HAP-1 (cell line): ENCODE results near the gene COX14.
"Not testable (repeated sequence)": the region's sequence is repeated elsewhere in the genome, so short reads cannot be mapped to it uniquely, and the experiment has no call there.

ENCODE experiments used
- DNase-seq, 2 experiments: peaks; one replicate each; pipeline ENCODE4 v3.0.0-alpha.2; 2016 to 2020; ENCODE audit warnings: low spot score in 2 of 2
- H3K27me3 ChIP-seq: fragments of 250-450 bp; sonication (Bioruptor Pico); 2 replicates; pipeline ENCODE4 v1.5.1; 2020; ENCODE audit warnings: low read depth, mild to moderate bottlenecking, moderate library complexity
- H3K36me3 ChIP-seq: fragments of 250-450 bp; sonication (Bioruptor Pico); replicated peaks from 2 replicates; pipeline ENCODE4 v1.5.1; 2020; ENCODE audit warnings: mild to moderate bottlenecking
- H3K4me1 ChIP-seq: fragments of 250-450 bp; sonication (Bioruptor Pico); 2 replicates; pipeline ENCODE4 v1.5.1; 2020; ENCODE audit warnings: mild to moderate bottlenecking
- H3K4me3 ChIP-seq: fragments of 250-450 bp; sonication (Bioruptor Pico); 2 replicates; pipeline ENCODE4 v1.5.1; 2020; ENCODE audit warnings: mild to moderate bottlenecking, moderate library complexity
- H3K9me3 ChIP-seq: fragments of 250-450 bp; sonication (Bioruptor Pico); 2 replicates; pipeline ENCODE4 v1.5.1; 2020; ENCODE audit warnings: mild to moderate bottlenecking, moderate library complexity
- in situ Hi-C: fragments of 300-500 bp; cut with MboI; formaldehyde crosslinking; loops from 3 replicates; pipeline ENCODE4 v1.14.3; 2020; ENCODE audit warnings: low sequenced_read_pairs, inconsistent platforms, mixed read lengths

The COX14 gene

GRCh38 chr12:50123203-50123602 is 11.2 kb downstream of the COX14 start:
- Histone ChIP-seq H3K4me3 (no peak overlapping the region), H3K36me3 (peaks cover 14% of the 10 kb centered on the region), H3K4me1 (no peaks in the 10 kb centered on the region), H3K27me3 (no peaks in the 10 kb centered on the region), H3K9me3 (no peaks in the 10 kb centered on the region)
- in situ Hi-C loops = no loop called here
- DNase-seq = no peak

GRCh38 chr12:50127546-50127945 is 15.5 kb downstream of the COX14 start:
- Histone ChIP-seq H3K27me3 (no peaks in the 10 kb centered on the region), H3K9me3 (no peaks in the 10 kb centered on the region), H3K4me3 (no peak overlapping the region), H3K4me1 (no peaks in the 10 kb centered on the region), H3K36me3 (peaks cover 29% of the 10 kb centered on the region)
- in situ Hi-C loops = no loop called here
- no peak for DNase-seq

- no peak overlapping the region for H3K4me3 ChIP-seq
- H3K4me1 ChIP-seq = no peaks in the 10 kb centered on the region
- no peaks in the 10 kb centered on the region for H3K9me3 ChIP-seq
- peaks cover 45% of the 10 kb centered on the region for H3K36me3 ChIP-seq
- in situ Hi-C loops = no loop called here
- no peak for DNase-seq
- H3K27me3 ChIP-seq = no peaks in the 10 kb centered on the region
Measured at GRCh38 chr12:50129290-50129689, 17.3 kb downstream of the COX14 start.

- Histone ChIP-seq H3K9me3 (no peaks in the 10 kb centered on the region), H3K27me3 (no peaks in the 10 kb centered on the region), H3K4me1 (no peaks in the 10 kb centered on the region), H3K4me3 (no peak overlapping the region), H3K36me3 (peaks cover 60% of the 10 kb centered on the region)
- in situ Hi-C loops = loop anchor here (5.0 kb wide), 1 partner anchor 180 kb away; no protein-coding TSS in a partner anchor
- peak in 1 of 2 experiments; percentile 47 for DNase-seq
Measured at GRCh38 chr12:50132505-50133135, 20.6 kb downstream of the COX14 start.

- in situ Hi-C loops = no loop called here
- no peak for DNase-seq
Measured at GRCh38 chr12:50142993-50143392, 31.0 kb downstream of the COX14 start.

GRCh38 chr12:50145439-50145838 is 33.4 kb downstream of the COX14 start:
- Histone ChIP-seq H3K27me3 (no peaks in the 10 kb centered on the region), H3K4me3 (no peak overlapping the region), H3K9me3 (no peaks in the 10 kb centered on the region), H3K36me3 (peaks cover 12% of the 10 kb centered on the region), H3K4me1 (peaks cover 5% of the 10 kb centered on the region; the same call in 1 of the 2 replicates)
- DNase-seq = no peak
- in situ Hi-C loops = no loop called here

More at GRCh38 chr12:50142993-50143392, 31.0 kb downstream of the COX14 start:
- Histone ChIP-seq H3K27me3 (no peaks in the 10 kb centered on the region), H3K9me3 (no peaks in the 10 kb centered on the region), H3K4me3 (no peak overlapping the region), H3K4me1 (no peaks in the 10 kb centered on the region), H3K36me3 (peaks cover 18% of the 10 kb centered on the region)

- H3K9me3 ChIP-seq = no peaks in the 10 kb centered on the region
- no peaks in the 10 kb centered on the region for H3K27me3 ChIP-seq
- peaks cover 9% of the 10 kb centered on the region for H3K4me1 ChIP-seq
- DNase-seq = no peak
- peaks cover 3% of the 10 kb centered on the region for H3K36me3 ChIP-seq
- H3K4me3 ChIP-seq = no peak overlapping the region
- in situ Hi-C loops = no loop called here
Measured at GRCh38 chr12:50147281-50147680, 35.2 kb downstream of the COX14 start.

- DNase-seq, H3K9me3 ChIP-seq, H3K4me1 ChIP-seq, H3K36me3 ChIP-seq, in situ Hi-C loops, H3K4me3 ChIP-seq, H3K27me3 ChIP-seq: not testable (repeated sequence)
Measured at GRCh38 chr12:50148011-50148410, 36.0 kb downstream of the COX14 start.

- in situ Hi-C loops = no loop called here
- DNase-seq = no peak
- Histone ChIP-seq H3K4me3 (no peak overlapping the region), H3K9me3 (no peaks in the 10 kb centered on the region), H3K4me1 (peaks cover 9% of the 10 kb centered on the region), H3K27me3 (no peaks in the 10 kb centered on the region), H3K36me3 (no peaks in the 10 kb centered on the region; the same call in 1 of the 2 replicates)
Measured at GRCh38 chr12:50149311-50149710, 37.3 kb downstream of the COX14 start.

GRCh38 chr12:50151047-50151687 is 39.1 kb downstream of the COX14 start:
- H3K4me1 ChIP-seq = peaks cover 9% of the 10 kb centered on the region
- H3K27me3 ChIP-seq = no peaks in the 10 kb centered on the region
- no peaks in the 10 kb centered on the region; the same call in 1 of the 2 replicates for H3K36me3 ChIP-seq
- no peak overlapping the region for H3K4me3 ChIP-seq
- H3K9me3 ChIP-seq = no peaks in the 10 kb centered on the region
- no peak for DNase-seq
- in situ Hi-C loops = no loop called here

- in situ Hi-C loops, H3K27me3 ChIP-seq, DNase-seq, H3K4me3 ChIP-seq, H3K9me3 ChIP-seq, H3K36me3 ChIP-seq, H3K4me1 ChIP-seq: not testable (repeated sequence)
Measured at GRCh38 chr12:50154947-50155346, 42.9 kb downstream of the COX14 start.

GRCh38 chr12:50156641-50157040 is 44.6 kb downstream of the COX14 start:
- Histone ChIP-seq H3K27me3 (no peaks in the 10 kb centered on the region), H3K4me3 (no peak overlapping the region), H3K36me3 (no peaks in the 10 kb centered on the region; the same call in 1 of the 2 replicates), H3K4me1 (no peaks in the 10 kb centered on the region), H3K9me3 (no peaks in the 10 kb centered on the region)
- in situ Hi-C loops = no loop called here
- DNase-seq = no peak

- in situ Hi-C loops = no loop called here
- no peak for DNase-seq
Measured at GRCh38 chr12:50157259-50157658, 45.2 kb downstream of the COX14 start.

GRCh38 chr12:50160643-50161042 is 48.6 kb downstream of the COX14 start:
- Histone ChIP-seq H3K4me1 (peaks cover 4% of the 10 kb centered on the region), H3K4me3 (no peak overlapping the region), H3K36me3 (no peaks in the 10 kb centered on the region; the same call in 1 of the 2 replicates), H3K27me3 (no peaks in the 10 kb centered on the region), H3K9me3 (no peaks in the 10 kb centered on the region)
- in situ Hi-C loops = no loop called here
- DNase-seq = no peak

More at GRCh38 chr12:50157259-50157658, 45.2 kb downstream of the COX14 start:
- no peaks in the 10 kb centered on the region for H3K9me3 ChIP-seq
- no peaks in the 10 kb centered on the region for H3K4me1 ChIP-seq
- H3K4me3 ChIP-seq = no peak overlapping the region
- H3K36me3 ChIP-seq = no peaks in the 10 kb centered on the region; the same call in 1 of the 2 replicates
- no peaks in the 10 kb centered on the region for H3K27me3 ChIP-seq
